Measurements from ENCODE around the gene EGLN1.

DNA sequence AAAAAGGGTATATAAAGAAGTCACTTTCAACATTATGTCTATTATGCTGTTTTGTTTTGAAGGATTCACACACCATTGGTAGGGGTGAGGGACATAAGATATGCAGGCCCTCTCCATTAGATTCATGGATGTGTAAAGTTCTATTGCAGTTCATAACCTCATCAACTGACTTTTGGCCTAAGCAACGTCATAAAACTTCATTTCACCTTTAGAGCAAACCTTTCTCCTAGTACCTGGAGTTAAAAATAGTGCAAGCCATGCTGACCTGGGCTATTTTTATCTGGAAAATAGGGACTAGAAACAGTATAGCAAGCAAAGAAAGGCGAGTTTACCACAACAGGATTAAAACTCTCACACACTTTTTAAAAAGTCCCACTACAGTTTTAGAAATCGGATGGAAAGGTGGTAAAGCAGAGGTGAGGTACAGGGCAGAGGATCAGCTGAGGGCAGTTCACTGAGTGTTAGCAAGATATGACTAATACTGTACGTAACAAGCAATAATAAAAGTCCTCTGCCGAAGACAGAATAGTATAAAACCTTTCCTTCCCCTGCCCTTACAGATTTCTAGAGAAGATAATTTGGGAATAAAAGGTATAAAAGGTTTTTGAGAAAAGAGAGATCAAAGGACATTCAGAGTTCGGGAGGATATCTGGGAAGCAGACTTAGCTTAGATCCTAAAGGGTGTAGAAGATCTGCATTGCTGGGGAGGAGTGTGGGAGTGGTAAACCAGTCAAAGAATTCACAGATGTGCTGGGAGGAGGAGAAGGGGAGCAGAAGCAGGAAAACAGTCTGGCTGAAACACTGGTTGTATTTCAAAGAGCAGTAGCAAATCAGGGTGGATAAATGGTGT lies 14.3 kb downstream of the EGLN1 start:
- TF ChIP-seq EP300 (IDR thresholded peaks at IDR 0.05; ENCODE audit: borderline replicate concordance in 1 of 2, control insufficient read depth in 1 of 2, low read depth in 2 of 2, low read length in 2 of 2) (no peak), RELA (IDR thresholded peaks at IDR 0.05; ENCODE audit: borderline replicate concordance, partially characterized antibody) (no peak), KLF5 (IDR thresholded peaks at IDR 0.05; ENCODE audit: partially characterized antibody) (no peak), SIN3A (IDR thresholded peaks at IDR 0.05; ENCODE audit: low read depth, low read length) (no peak), SIX5 (IDR thresholded peaks at IDR 0.05; ENCODE audit: low read depth, low read length, severe bottlenecking) (no peak)
- TF ChIP-seq, protein P1, sequence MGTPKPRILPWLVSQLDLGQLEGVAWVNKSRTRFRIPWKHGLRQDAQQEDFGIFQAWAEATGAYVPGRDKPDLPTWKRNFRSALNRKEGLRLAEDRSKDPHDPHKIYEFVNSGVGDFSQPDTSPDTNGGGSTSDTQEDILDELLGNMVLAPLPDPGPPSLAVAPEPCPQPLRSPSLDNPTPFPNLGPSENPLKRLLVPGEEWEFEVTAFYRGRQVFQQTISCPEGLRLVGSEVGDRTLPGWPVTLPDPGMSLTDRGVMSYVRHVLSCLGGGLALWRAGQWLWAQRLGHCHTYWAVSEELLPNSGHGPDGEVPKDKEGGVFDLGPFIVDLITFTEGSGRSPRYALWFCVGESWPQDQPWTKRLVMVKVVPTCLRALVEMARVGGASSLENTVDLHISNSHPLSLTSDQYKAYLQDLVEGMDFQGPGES (IDR thresholded peaks at IDR 0.05): no peak
- TF ChIP-seq, protein P2, sequence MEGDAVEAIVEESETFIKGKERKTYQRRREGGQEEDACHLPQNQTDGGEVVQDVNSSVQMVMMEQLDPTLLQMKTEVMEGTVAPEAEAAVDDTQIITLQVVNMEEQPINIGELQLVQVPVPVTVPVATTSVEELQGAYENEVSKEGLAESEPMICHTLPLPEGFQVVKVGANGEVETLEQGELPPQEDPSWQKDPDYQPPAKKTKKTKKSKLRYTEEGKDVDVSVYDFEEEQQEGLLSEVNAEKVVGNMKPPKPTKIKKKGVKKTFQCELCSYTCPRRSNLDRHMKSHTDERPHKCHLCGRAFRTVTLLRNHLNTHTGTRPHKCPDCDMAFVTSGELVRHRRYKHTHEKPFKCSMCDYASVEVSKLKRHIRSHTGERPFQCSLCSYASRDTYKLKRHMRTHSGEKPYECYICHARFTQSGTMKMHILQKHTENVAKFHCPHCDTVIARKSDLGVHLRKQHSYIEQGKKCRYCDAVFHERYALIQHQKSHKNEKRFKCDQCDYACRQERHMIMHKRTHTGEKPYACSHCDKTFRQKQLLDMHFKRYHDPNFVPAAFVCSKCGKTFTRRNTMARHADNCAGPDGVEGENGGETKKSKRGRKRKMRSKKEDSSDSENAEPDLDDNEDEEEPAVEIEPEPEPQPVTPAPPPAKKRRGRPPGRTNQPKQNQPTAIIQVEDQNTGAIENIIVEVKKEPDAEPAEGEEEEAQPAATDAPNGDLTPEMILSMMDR (IDR thresholded peaks at IDR 0.05 in 2 of 3, conservative IDR thresholded peaks at IDR 0.05 in 1 of 3; ENCODE audit: control insufficient read depth in 2 of 3, extremely low read depth in 1 of 3, insufficient read depth in 1 of 3, low read depth in 3 of 3, low read length in 3 of 3): no peak
- TF ChIP-seq, protein P3, sequence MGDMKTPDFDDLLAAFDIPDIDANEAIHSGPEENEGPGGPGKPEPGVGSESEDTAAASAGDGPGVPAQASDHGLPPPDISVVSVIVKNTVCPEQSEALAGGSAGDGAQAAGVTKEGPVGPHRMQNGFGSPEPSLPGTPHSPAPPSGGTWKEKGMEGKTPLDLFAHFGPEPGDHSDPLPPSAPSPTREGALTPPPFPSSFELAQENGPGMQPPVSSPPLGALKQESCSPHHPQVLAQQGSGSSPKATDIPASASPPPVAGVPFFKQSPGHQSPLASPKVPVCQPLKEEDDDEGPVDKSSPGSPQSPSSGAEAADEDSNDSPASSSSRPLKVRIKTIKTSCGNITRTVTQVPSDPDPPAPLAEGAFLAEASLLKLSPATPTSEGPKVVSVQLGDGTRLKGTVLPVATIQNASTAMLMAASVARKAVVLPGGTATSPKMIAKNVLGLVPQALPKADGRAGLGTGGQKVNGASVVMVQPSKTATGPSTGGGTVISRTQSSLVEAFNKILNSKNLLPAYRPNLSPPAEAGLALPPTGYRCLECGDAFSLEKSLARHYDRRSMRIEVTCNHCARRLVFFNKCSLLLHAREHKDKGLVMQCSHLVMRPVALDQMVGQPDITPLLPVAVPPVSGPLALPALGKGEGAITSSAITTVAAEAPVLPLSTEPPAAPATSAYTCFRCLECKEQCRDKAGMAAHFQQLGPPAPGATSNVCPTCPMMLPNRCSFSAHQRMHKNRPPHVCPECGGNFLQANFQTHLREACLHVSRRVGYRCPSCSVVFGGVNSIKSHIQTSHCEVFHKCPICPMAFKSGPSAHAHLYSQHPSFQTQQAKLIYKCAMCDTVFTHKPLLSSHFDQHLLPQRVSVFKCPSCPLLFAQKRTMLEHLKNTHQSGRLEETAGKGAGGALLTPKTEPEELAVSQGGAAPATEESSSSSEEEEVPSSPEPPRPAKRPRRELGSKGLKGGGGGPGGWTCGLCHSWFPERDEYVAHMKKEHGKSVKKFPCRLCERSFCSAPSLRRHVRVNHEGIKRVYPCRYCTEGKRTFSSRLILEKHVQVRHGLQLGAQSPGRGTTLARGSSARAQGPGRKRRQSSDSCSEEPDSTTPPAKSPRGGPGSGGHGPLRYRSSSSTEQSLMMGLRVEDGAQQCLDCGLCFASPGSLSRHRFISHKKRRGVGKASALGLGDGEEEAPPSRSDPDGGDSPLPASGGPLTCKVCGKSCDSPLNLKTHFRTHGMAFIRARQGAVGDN (IDR thresholded peaks at IDR 0.05): no peak

Data from GM12878 (cell line).